ENCODE results near the gene ZDHHC11. TPM values are rescaled to one million over a fixed set of nuclear protein-coding genes. Genes with fewer than 3 reads are reported as not detected.
"Not testable (repeated sequence)": the region's sequence is repeated elsewhere in the genome, so short reads cannot be mapped to it uniquely, and the experiment has no call there.

The ZDHHC11 gene
- total and polyA plus RNA-seq, 3 donors from 2014 or later = 22.9 to 39.7 (median 37.2) TPM

- Histone ChIP-seq H3K27ac (no peak overlapping the region), H3K4me1 (no peaks in the 10 kb centered on the region), H3K4me3 (no peak overlapping the region), H3K27me3 (no peaks in the 10 kb centered on the region), H3K36me3 (ENCODE audit: low read depth, missing control alignments) (no peaks in the 10 kb centered on the region), H3K9me3 (no peaks in the 10 kb centered on the region)
- 93 to 100% methylated on average over 5 to 11 of the region's 12 CpGs for WGBS, 2 donors
- intact Hi-C loops (cut with DNase I; ENCODE audit: low total_unique reads) = no loop called here
- no peak for TF ChIP-seq CTCF (IDR thresholded peaks at IDR 0.05)
- no peak for TF ChIP-seq POLR2A (IDR thresholded peaks at IDR 0.05)
- DNase-seq = no peak
Measured at GRCh38 chr5:773517-774264, 77.1 kb downstream of the ZDHHC11 start.

GRCh38 chr5:772931-773330, 77.9 kb downstream of the ZDHHC11 start:
- H3K4me1 ChIP-seq; H3K27ac ChIP-seq; intact Hi-C loops (cut with DNase I; ENCODE audit: low total_unique reads); H3K9me3 ChIP-seq; H3K27me3 ChIP-seq; DNase-seq; H3K4me3 ChIP-seq; H3K36me3 ChIP-seq (ENCODE audit: low read depth, missing control alignments): not testable (repeated sequence)
- WGBS, 2 donors = 75 to 77% methylated on average over 13 of the region's 13 CpGs

- H3K36me3 ChIP-seq (ENCODE audit: low read depth, missing control alignments); H3K4me1 ChIP-seq; H3K9me3 ChIP-seq; H3K4me3 ChIP-seq; H3K27me3 ChIP-seq; H3K27ac ChIP-seq; intact Hi-C loops (cut with DNase I; ENCODE audit: low total_unique reads); DNase-seq: not testable (repeated sequence)
- 55 to 90% methylated on average over 3 to 4 of the region's 14 CpGs for WGBS, 2 donors
Measured at GRCh38 chr5:772547-772890, 78.3 kb downstream of the ZDHHC11 start.

- WGBS, 2 donors = 75 to 76% methylated on average over 5 to 10 of the region's 31 CpGs
- H3K27me3 ChIP-seq; H3K27ac ChIP-seq; H3K9me3 ChIP-seq; intact Hi-C loops (cut with DNase I; ENCODE audit: low total_unique reads); H3K4me3 ChIP-seq; H3K36me3 ChIP-seq (ENCODE audit: low read depth, missing control alignments); DNase-seq; H3K4me1 ChIP-seq: not testable (repeated sequence)
Measured at GRCh38 chr5:771841-772546, 78.8 kb downstream of the ZDHHC11 start.

- H3K27me3 ChIP-seq; H3K9me3 ChIP-seq; H3K4me1 ChIP-seq; DNase-seq; H3K36me3 ChIP-seq (ENCODE audit: low read depth, missing control alignments); H3K4me3 ChIP-seq; intact Hi-C loops (cut with DNase I; ENCODE audit: low total_unique reads); H3K27ac ChIP-seq: not testable (repeated sequence)
- 77 to 84% methylated on average over 17 to 19 of the region's 19 CpGs for WGBS, 2 donors
Measured at GRCh38 chr5:771087-771781, 79.6 kb downstream of the ZDHHC11 start.

GRCh38 chr5:770585-770984, 80.2 kb downstream of the ZDHHC11 start:
- H3K4me1 ChIP-seq; H3K27ac ChIP-seq; DNase-seq; H3K9me3 ChIP-seq; H3K27me3 ChIP-seq; H3K4me3 ChIP-seq; H3K36me3 ChIP-seq (ENCODE audit: low read depth, missing control alignments); intact Hi-C loops (cut with DNase I; ENCODE audit: low total_unique reads): not testable (repeated sequence)
- WGBS, 2 donors = 96 to 100% methylated on average over 5 to 10 of the region's 10 CpGs

GRCh38 chr5:769485-770145, 81.2 kb downstream of the ZDHHC11 start:
- H3K27me3 ChIP-seq; H3K27ac ChIP-seq; H3K4me1 ChIP-seq; intact Hi-C loops (cut with DNase I; ENCODE audit: low total_unique reads); H3K4me3 ChIP-seq; H3K9me3 ChIP-seq; H3K36me3 ChIP-seq (ENCODE audit: low read depth, missing control alignments); DNase-seq: not testable (repeated sequence)
- WGBS, 2 donors = 94 to 95% methylated on average over 26 to 29 of the region's 29 CpGs
